ENCODE data around the gene VWA8. TPM values are rescaled to one million over a fixed set of nuclear protein-coding genes. Genes with fewer than 3 reads are reported as not detected.

Gene VWA8
- total and polyA plus RNA-seq, 2 experiments from 2014 or later = 6.3 to 24.6 TPM

DNA sequence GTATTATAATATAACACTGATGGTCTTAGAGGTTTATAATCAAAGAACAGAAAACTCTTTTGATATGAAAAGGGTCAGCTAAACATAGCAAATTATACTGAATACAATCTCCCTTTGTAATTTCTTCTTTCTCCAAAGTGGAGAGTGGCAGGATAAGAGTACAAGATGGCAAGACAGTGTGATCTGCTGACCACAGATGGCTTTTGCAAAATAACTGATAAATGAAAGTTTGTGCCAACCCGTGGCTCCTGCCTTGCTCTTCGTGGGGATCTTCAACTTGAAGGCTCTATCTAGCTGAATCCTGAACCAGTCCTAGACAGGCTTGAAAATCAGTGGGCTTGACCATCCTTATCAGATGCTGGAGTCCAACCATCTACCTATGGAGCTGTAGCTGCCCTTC lies 185.7 kb downstream of the VWA8 start (continued):
- TF ChIP-seq, protein P1, sequence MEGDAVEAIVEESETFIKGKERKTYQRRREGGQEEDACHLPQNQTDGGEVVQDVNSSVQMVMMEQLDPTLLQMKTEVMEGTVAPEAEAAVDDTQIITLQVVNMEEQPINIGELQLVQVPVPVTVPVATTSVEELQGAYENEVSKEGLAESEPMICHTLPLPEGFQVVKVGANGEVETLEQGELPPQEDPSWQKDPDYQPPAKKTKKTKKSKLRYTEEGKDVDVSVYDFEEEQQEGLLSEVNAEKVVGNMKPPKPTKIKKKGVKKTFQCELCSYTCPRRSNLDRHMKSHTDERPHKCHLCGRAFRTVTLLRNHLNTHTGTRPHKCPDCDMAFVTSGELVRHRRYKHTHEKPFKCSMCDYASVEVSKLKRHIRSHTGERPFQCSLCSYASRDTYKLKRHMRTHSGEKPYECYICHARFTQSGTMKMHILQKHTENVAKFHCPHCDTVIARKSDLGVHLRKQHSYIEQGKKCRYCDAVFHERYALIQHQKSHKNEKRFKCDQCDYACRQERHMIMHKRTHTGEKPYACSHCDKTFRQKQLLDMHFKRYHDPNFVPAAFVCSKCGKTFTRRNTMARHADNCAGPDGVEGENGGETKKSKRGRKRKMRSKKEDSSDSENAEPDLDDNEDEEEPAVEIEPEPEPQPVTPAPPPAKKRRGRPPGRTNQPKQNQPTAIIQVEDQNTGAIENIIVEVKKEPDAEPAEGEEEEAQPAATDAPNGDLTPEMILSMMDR (conservative IDR thresholded peaks at IDR 0.05; ENCODE audit: low read depth in 2 of 2) = no peak
- TF ChIP-seq, protein P2, sequence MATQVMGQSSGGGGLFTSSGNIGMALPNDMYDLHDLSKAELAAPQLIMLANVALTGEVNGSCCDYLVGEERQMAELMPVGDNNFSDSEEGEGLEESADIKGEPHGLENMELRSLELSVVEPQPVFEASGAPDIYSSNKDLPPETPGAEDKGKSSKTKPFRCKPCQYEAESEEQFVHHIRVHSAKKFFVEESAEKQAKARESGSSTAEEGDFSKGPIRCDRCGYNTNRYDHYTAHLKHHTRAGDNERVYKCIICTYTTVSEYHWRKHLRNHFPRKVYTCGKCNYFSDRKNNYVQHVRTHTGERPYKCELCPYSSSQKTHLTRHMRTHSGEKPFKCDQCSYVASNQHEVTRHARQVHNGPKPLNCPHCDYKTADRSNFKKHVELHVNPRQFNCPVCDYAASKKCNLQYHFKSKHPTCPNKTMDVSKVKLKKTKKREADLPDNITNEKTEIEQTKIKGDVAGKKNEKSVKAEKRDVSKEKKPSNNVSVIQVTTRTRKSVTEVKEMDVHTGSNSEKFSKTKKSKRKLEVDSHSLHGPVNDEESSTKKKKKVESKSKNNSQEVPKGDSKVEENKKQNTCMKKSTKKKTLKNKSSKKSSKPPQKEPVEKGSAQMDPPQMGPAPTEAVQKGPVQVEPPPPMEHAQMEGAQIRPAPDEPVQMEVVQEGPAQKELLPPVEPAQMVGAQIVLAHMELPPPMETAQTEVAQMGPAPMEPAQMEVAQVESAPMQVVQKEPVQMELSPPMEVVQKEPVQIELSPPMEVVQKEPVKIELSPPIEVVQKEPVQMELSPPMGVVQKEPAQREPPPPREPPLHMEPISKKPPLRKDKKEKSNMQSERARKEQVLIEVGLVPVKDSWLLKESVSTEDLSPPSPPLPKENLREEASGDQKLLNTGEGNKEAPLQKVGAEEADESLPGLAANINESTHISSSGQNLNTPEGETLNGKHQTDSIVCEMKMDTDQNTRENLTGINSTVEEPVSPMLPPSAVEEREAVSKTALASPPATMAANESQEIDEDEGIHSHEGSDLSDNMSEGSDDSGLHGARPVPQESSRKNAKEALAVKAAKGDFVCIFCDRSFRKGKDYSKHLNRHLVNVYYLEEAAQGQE (IDR thresholded peaks at IDR 0.05; ENCODE audit: unreplicated experiment) = no peak
- TF ChIP-seq ZNF114 (CRISPR knock-in tag; IDR thresholded peaks at IDR 0.05) = no peak

DNA sequence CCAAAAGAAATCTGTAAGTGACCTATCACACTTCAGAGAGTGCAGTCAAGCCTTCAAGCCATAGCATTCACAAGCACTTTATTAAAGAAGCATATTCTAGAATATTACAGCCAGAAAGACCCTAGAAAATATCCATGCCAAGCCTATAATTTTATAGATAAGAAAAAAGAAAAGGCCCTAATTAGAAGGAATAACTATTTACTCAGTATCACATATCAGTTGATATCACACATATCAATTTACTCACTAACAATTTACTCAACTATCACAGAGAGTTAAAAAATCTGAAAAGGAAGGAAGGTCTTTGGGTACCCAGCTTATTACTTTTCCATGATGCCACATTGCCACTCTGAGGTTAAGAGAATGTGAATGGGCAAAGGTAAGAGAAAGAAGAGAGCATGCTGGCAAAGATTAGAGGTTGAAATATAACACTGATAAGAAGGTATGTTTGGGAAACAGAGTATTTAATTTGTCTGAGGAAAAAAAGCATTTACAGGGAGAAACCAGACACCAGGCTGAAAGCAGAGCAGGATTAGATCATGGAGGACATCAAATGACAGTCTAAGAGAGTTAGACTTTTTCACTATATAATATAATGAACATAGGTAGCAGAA lies 186.2 kb downstream of the VWA8 start:
- Mint-ChIP-seq H3K4me3 (no peak overlapping the region), H3K27me3 (ENCODE audit: insufficient read depth, low read depth, poor library complexity) (no peaks in the 10 kb centered on the region), H3K9me3 (no peaks in the 10 kb centered on the region), H3K27ac (no peak overlapping the region), H3K4me1 (0 out of 3 replicates have a peak, but pooled peaks cover 5% of the 10 kb centered on the region), H3K36me3 (ENCODE audit: low read depth) (no peaks in the 10 kb centered on the region)
- Histone ChIP-seq H3K9me2 (ENCODE audit: insufficient read depth) (no peaks in the 10 kb centered on the region), H4K20me1 (replicated peaks; ENCODE audit: insufficient read depth) (no peaks in the 10 kb centered on the region), H3K4me2 (no peak overlapping the region), H3F3A (replicated peaks; ENCODE audit: low read depth) (no peaks in the 10 kb centered on the region), H3K4me3 (no peak overlapping the region), H3K27ac (ENCODE audit: low read depth) (no peak overlapping the region), H3K36me3 (ENCODE audit: insufficient read depth) (no peaks in the 10 kb centered on the region), H3K27me3 (ENCODE audit: insufficient read depth) (no peaks in the 10 kb centered on the region), H3K79me2 (replicated peaks; ENCODE audit: insufficient read depth) (no peaks in the 10 kb centered on the region), H3K4me1 (ENCODE audit: insufficient read depth) (no peaks in the 10 kb centered on the region), H2AFZ (no peak overlapping the region)
- DNase-seq (ENCODE audit: low spot score) = no peak
- ATAC-seq = no peak
- TF ChIP-seq NANOG (IDR thresholded peaks at IDR 0.05; ENCODE audit: borderline replicate concordance) = no peak
- no peak for TF ChIP-seq ZNF114 (CRISPR knock-in tag; IDR thresholded peaks at IDR 0.05)
- TF ChIP-seq, protein P3, sequence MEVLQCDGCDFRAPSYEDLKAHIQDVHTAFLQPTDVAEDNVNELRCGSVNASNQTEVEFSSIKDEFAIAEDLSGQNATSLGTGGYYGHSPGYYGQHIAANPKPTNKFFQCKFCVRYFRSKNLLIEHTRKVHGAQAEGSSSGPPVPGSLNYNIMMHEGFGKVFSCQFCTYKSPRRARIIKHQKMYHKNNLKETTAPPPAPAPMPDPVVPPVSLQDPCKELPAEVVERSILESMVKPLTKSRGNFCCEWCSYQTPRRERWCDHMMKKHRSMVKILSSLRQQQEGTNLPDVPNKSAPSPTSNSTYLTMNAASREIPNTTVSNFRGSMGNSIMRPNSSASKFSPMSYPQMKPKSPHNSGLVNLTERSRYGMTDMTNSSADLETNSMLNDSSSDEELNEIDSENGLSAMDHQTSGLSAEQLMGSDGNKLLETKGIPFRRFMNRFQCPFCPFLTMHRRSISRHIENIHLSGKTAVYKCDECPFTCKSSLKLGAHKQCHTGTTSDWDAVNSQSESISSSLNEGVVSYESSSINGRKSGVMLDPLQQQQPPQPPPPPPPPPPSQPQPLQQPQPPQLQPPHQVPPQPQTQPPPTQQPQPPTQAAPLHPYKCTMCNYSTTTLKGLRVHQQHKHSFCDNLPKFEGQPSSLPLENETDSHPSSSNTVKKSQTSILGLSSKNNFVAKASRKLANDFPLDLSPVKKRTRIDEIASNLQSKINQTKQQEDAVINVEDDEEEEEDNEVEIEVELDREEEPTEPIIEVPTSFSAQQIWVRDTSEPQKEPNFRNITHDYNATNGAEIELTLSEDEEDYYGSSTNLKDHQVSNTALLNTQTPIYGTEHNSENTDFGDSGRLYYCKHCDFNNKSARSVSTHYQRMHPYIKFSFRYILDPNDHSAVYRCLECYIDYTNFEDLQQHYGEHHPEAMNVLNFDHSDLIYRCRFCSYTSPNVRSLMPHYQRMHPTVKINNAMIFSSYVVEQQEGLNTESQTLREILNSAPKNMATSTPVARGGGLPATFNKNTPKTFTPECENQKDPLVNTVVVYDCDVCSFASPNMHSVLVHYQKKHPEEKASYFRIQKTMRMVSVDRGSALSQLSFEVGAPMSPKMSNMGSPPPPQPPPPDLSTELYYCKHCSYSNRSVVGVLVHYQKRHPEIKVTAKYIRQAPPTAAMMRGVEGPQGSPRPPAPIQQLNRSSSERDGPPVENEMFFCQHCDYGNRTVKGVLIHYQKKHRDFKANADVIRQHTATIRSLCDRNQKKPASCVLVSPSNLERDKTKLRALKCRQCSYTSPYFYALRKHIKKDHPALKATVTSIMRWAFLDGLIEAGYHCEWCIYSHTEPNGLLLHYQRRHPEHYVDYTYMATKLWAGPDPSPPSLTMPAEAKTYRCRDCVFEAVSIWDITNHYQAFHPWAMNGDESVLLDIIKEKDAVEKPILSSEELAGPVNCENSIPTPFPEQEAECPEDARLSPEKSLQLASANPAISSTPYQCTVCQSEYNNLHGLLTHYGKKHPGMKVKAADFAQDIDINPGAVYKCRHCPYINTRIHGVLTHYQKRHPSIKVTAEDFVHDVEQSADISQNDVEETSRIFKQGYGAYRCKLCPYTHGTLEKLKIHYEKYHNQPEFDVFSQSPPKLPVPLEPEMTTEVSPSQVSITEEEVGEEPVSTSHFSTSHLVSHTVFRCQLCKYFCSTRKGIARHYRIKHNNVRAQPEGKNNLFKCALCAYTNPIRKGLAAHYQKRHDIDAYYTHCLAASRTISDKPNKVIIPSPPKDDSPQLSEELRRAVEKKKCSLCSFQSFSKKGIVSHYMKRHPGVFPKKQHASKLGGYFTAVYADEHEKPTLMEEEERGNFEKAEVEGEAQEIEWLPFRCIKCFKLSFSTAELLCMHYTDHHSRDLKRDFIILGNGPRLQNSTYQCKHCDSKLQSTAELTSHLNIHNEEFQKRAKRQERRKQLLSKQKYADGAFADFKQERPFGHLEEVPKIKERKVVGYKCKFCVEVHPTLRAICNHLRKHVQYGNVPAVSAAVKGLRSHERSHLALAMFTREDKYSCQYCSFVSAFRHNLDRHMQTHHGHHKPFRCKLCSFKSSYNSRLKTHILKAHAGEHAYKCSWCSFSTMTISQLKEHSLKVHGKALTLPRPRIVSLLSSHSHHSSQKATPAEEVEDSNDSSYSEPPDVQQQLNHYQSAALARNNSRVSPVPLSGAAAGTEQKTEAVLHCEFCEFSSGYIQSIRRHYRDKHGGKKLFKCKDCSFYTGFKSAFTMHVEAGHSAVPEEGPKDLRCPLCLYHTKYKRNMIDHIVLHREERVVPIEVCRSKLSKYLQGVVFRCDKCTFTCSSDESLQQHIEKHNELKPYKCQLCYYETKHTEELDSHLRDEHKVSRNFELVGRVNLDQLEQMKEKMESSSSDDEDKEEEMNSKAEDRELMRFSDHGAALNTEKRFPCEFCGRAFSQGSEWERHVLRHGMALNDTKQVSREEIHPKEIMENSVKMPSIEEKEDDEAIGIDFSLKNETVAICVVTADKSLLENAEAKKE (CRISPR knock-in tag; IDR thresholded peaks at IDR 0.05) = no peak

Data from GM23338 (cell line).